Bone marrow (tissue), 2 donors: ENCODE results near the gene ZNF808.
A peak's percentile ranks its signal among the peaks of the same experiment; 100 is the strongest.
"Not testable (repeated sequence)": the region's sequence is repeated elsewhere in the genome, so short reads cannot be mapped to it uniquely, and the experiment has no call there.

Experiments used
- DNase-seq, 2 donors: peaks; one replicate each; lab custom pipeline; 2025; lab: John Stamatoyannopoulos, UW

The ZNF808 gene

DNA sequence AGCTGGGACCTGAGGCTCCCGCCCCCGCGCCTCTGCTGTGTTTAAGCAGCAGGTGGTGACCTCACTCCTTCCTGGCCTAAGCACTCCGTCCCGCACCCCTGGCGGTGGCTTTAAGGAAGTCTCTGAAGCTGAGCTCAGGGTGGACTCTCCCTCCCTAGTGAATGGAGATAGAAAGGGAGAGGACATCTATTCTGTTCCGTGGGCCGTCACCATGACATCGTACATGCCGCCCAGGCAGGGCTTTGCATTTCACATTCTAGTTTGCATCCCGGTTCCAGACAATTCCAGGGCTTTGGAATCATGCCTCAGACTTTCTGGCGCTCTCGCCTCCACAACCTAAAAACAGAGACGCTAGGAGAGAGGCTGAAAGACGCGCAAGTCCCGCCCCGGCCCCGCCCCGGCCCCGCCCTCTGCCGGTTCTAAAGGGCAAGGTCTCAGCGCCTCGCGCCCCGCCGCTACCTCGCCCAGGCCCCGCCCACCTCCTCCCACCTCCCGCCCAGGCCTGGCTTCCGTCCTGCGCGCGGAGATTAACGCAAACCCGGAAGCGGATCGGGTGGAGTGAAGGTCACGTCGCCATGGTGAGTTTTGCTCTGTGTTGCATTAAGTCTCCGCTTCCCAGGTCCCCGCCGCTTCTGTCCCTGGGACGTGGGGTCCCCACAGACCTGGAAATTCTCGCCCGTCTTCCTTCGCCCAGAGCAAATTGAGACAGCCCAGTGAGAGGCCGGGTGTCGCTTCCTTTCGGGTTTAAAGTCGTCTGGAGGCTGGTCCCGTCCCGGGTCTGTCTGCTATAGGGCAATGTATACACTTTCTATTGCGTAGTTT, at the start of gene ZNF808:
Gene ZNF808, plus strand, starts transcription at position 535 of the 822 bp plus-strand sequence. CDS start 15,617 bp downstream, outside the sequence.
- DNase-seq: peak; percentile 87 to 97

DNA sequence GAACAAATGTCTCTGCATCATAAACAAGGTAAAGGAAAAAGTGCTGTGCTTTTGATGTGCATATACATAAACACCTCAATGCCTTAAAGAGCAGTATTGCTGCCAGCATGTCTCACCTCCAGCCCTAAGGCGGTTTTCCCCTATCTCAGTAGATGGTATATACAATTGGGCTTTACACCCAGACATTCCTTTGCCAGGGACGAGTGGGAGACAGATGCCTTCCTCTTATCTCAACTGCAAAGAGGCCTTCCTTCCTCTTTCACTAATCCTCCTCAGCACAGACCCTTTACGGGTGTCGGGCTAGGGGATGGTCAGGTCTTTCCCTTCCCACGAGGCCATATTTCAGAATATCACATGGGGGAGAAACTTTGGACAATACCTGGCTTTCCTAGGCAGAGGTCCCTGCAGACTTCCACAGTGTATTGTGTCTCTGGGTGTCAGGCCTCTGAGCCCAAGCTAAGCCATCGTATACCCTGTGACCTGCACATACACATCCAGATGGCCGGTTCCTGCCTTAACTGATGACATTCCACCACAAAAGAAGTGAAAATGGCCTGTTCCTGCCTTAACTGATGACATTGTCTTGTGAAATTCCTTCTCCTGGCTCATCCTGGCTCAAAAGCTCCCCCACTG, 43.2 kb upstream of the ZNF808 start:
- DNase-seq: not testable (repeated sequence)

DNA sequence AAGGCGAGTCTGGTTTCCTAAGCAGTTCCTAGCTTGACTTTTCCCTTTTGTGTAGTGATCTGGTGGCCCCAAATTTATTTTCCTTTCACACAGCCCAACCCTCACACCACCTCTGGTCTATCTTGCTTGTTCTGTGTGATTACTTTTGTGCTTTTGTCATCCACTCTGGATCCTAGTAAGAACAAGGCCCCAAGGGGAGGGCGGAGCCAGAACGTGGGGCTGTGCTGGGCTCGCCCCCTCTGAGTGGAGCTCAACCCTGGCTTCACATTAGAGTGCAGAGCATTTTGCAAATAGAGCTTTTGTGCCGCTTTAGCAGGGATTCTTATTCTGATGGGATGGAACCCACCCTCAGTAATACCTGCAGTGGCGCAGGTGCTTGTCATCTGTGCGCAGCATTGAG, 42.4 kb upstream of the ZNF808 start:
- not testable (repeated sequence) for DNase-seq

DNA sequence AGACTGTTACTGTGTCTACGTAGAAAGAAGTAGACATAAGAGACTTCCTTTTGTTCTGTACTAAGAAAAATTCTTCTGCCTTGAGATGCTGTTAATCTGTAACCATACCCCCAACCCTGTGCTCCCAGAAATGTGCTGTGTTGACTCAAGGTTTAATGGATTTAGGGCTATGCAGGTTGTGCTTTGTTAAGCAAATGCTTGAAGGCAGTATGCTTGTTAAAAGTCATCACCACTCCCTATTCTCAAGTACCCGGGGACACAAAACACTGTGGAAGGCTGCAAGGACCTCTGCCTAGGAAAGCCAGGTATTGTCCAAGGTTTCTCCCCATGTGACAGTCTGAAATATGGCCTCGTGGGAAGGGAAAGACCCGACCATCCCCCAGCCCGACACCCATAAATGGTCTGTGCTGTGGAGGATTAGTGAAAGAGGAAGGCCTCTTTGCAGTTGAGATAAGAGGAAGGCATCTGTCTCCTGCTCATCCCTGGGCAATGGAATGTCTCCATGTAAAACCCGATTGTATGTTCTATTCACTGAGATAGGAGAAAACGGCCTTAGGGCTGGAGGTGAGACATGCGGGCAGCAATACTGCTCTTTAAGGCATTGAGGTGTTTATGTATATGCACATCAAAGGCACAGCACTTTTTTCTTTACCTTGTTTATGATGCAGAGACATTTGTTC, 41.8 kb upstream of the ZNF808 start:
- not testable (repeated sequence) for DNase-seq

DNA sequence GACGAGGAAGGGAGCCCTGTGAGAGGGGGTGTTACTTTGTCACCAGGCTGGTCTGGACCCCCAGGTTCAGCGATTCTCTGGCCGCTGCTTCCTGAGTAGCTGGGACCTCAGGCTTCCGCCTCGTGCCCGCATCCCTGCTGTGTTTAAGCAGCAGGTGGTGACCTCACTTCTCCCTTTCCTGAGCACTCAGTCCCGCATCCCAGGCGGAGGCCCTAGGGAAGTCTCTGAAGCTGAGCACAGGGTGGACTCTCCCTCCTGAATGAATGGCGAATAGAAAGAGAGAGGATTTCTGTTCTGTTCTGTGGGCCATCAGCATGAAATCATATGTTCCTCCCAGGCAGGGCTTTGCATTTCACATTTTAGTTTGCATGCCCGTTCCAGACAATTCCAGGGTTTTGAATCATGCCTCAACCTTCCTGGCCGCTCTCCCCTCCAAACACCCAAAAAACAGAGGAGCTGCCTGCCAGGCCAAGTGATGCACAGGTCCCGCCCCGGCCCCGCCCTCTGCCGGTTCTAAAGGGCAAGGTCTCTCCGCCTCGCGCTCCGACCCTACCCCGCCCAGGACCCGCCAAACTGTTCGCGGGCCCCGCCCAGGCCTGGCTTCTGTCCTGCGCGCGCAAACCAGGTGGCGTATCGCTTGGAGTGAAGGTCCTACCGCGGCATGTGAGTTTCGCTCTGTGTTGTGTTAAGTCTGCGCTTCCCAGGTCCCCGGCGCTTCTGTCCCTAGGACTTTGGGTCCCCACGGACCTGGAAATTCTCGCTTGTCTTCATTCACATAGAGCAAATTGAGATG, 35.1 kb upstream of the ZNF808 start:
- no peak for DNase-seq

DNA sequence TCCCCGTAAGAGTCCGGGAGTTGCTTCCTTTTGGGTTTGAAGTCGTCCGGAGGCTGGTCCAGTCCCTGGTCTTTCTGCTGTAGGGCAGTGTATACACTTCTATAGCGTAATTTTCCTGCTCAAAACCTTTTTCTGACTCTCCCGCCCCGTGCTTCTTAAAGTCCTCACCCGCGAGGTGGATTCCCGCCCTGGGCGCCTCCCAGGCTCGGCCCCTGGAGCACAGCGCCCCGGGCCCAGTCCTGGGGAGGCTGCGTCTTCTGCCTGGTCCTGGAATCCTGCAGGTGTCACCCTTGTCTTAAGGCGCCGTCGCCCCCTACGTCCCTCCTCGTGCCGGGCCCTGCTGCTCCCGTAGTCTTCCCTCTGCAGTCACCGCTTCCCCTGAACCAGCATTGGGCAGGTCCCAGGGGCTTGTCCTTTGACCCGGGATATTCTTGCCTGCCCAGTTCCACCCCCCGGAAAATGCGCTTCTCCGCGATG, 34.4 kb upstream of the ZNF808 start:
- DNase-seq: no peak

- DNase-seq: no peak
These were observed 33.0 kb upstream of the ZNF808 start for GRCh38 chr19:52494518-52494917.

DNA sequence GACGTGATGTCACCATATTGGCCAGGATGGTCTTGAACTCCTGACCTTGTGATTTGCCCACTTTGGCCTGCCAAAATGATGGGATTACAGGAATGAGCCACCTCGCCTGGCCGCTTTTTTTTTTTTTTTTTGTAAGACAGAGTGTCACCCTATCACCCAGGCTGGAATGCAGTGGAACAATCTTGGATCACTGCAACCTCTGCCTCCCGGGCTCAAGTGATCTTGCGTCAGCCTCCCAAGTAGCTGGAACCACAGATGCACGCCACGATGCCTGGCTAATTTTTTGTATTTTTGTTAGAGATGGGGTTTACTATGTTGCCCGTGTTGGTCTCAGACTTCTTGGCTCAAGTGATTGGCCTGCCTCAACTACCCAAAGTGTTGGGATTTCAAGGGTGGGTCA, 28.9 kb upstream of the ZNF808 start:
- no peak for DNase-seq

DNA sequence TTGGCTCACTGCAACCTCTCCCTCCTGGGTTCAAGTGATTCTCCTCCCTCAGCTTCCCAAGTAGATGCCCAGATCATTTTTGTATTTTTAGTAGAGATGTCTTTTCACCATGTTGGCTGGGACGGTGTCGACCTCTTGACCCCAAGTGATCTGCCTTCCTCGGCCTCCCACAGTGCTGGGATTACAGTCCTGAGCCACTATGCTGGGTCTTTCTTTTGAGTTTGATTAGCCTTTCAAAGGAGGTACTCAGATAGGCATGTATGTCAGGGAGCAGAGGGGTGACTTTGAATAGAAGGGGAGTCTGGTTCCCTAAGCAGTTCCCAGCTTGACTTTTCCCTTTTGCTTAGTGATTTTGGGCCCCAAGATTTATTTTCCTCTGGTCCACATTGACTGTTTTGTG, 27.0 kb upstream of the ZNF808 start:
- DNase-seq: not testable (repeated sequence)

GRCh38 chr19:52500991-52501390, 26.5 kb upstream of the ZNF808 start:
- DNase-seq: not testable (repeated sequence)

- DNase-seq: no peak
These were observed 20.2 kb upstream of the ZNF808 start for GRCh38 chr19:52507266-52507665.

GRCh38 chr19:52516191-52516590, 11.3 kb upstream of the ZNF808 start:
- DNase-seq: no peak

DNA sequence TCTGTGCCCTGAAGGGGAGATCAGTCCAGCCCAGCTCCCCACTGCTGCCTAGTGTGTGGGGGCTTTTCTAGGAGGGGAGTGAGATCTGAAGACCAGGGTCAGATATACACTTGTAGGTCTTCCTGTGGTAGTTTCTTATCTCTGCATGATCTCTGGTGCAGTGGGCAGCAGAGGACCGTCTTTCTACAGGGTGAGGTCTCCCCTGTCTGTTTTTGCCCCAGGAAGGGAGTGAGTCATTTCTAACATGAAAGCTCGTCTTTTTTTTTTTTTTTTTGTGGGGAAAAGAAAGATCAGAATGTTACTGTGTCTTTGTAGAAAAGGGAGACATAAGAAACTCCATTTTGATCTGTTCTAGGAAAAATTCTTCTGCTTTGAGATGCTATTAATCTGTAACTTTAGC, 8.8 kb upstream of the ZNF808 start:
- DNase-seq: no peak

DNA sequence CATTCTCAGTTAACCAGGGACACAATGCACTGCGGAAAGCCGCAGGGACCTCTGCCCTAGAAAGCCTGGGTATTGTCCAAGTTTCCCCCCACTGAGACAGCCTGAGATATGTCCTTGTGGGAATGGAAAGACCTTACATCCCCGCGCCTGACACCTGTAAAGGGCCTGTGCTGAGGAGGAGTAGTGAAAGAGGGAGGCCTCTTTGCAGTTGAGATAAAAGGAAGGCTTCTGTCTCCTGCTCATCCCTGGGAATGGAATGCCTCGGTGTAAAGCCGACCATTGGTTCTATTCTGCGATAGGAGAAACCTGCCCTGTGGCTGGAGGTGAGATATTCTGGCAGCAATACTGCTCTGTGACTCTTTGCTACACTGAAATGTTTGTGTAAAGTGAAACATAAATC, 8.3 kb upstream of the ZNF808 start:
- not testable (repeated sequence) for DNase-seq

- no peak for DNase-seq
These were observed 7.5 kb upstream of the ZNF808 start for GRCh38 chr19:52520013-52520412.

DNA sequence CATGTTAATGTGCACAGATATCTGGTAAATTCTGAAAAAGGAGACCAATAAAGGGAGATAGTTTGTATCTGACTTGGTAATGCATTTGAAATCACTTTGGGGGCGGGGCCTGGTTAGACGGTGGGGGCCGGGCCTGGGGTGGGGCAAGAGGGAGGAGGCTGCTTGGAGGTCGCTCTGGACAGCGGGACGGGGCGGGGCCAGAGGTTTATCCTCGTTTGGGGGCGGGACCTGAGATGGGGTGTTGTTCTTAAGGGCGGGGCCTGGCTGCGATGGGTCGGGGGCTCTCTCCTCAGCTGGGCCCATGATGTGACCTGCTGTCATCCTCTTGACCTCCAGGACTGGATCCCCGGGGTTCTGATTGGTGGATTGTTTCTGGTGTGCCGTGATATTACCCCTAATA, 4.9 kb upstream of the ZNF808 start:
- no peak for DNase-seq

DNA sequence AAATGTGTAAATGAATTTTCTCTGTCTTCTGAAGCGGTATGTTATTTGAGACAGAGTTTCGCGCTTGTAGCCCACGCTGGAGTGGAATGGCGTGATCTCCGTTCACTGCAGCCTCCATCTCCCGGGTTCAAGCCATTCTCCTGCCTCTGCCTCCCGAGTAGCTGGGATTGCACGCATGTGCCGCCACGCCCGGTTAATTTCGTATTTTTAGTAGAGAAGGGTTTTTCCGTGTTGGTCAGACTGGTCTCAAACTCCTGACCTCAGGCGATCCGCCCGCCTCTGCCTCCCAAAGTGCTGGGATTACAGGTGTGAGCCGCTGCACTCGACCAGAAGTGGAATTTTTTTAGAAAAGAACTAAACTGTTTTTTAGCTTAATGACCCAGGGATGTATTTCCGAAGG, 3.4 kb upstream of the ZNF808 start:
- DNase-seq: no peak

- DNase-seq: no peak
These were observed 486 bp downstream of the ZNF808 start for GRCh38 chr19:52527956-52528351.

DNA sequence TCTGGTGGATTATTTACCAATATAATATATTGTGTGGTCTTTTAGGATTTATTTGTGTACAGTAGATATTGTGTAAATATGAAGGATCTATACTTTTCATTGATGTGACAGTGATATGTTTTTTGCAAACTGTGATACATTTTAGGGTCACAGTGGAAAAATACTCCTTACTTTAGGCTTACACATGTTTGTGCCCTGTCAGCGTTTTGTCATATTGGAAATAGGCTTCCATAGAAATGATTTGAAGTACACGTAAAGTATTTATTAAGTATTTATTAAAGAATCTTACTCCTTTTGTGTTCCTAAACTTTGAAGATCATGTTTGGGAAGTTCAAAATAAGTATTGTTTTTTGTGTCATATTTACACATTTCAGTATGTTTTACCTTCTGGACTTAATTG, 5.0 kb downstream of the ZNF808 start:
- DNase-seq: no peak

- no peak for DNase-seq
These were observed 6.4 kb downstream of the ZNF808 start for GRCh38 chr19:52533901-52534300.

DNA sequence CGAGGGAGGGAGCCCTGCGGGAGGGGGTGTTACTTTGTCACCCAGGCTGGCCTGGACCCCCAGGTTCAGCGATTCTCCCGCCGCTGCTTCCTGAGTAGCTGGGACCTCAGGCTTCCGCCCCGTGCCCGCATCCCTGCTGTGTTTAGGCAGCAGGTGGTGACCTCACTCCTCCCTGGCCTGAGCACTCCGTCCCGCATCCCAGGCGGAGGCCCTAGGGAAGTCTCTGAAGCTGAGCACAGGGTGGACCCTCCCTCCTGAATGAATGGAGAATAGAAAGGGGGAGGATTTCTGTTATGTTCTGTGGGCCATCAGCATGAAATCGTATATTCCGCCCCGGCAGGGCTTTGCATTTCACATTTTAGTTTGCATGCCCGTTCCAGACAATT, 7.9 kb downstream of the ZNF808 start:
- DNase-seq: not testable (repeated sequence)
